Heart right ventricle (tissue), 16 donors: ENCODE results near the gene LYPD6B. TPM values are rescaled to one million over a fixed set of nuclear protein-coding genes. Genes with fewer than 3 reads are reported as not detected.

Experiments used
- ATAC-seq, 8 donors: fragments of 200-7000 bp; cut with Tn5 transposase; one replicate each; pipeline ENCODE4 v1.9.1; 2020; ENCODE audit warnings: mild to moderate bottlenecking in 8 of 8, moderate library complexity in 8 of 8, moderate number of reproducible peaks in 1 of 8
- DNase-seq, 2 donors: peaks; one replicate each; pipeline ENCODE4 v3.0.0-alpha.2; 2020
- H3K27ac ChIP-seq, 10 donors: fragments of 200-600 bp; sonication (generic) in 2 of 10; one replicate each; pipeline versions ENCODE4 v1.5.0 to v1.8.0; 2020 to 2022; ENCODE audit warnings: mild to moderate bottlenecking in 3 of 10
- H3K27me3 ChIP-seq, 7 donors: fragments of 200-600 bp; one replicate each; pipeline ENCODE4 v1.8.0; 2021 to 2022; ENCODE audit warnings: mild to moderate bottlenecking in 2 of 7
- H3K36me3 ChIP-seq, 9 donors: fragments of 200-600 bp; sonication (generic) in 1 of 9; one replicate each; pipeline versions ENCODE4 v1.5.0 to v1.8.0; 2020 to 2022; ENCODE audit warnings: mild to moderate bottlenecking in 2 of 9
- H3K4me1 ChIP-seq, 9 donors: fragments of 200-600 bp; sonication (generic) in 1 of 9; one replicate each; pipeline versions ENCODE4 v1.5.0 to v1.8.0; 2020 to 2022; ENCODE audit warnings: mild to moderate bottlenecking in 4 of 9
- H3K4me3 ChIP-seq, 10 donors: fragments of 200-600 bp; sonication (generic) in 2 of 10; one replicate each; pipeline versions ENCODE4 v1.5.0 to v1.8.0; 2020 to 2022; ENCODE audit warnings: mild to moderate bottlenecking in 7 of 10, moderate library complexity in 2 of 10
- H3K9me3 ChIP-seq, 11 donors: fragments of 200-600 bp in 10 of 11; sonication (generic) in 2 of 11; one replicate each; pipeline versions ENCODE4 v1.5.0 to v1.8.0; 2013 to 2022; ENCODE audit warnings: mild to moderate bottlenecking in 2 of 11, control low read depth in 1 of 11, moderate library complexity in 1 of 11
- WGBS, 2 donors: extraction: QIAGEN DNeasy Blood & Tissue Kit; methylation state at CpG; one replicate each; pipeline ENCODE4 v1.1.7; 2013; ENCODE audit warnings: inconsistent platforms in 1 of 2; 5-methylcytosine and 5-hydroxymethylcytosine counted together
- intact Hi-C, 10 donors: fragments of 100-400 bp; cut with DNase I; formaldehyde crosslinking; loops; one replicate each; pipeline versions ENCODE4 v1.11.1 to v1.14.2; 2022
- polyA plus RNA-seq, 2 donors: library from polyadenylated mRNA; stranded (reverse); fragments of 200-250 nt; gene quantifications; one replicate each; pipeline ENCODE4 v1.2.3, GENCODE V29; 2013
- total RNA-seq, 10 donors: library from RNA; stranded (reverse); fragmentation: NEBNext Ultra II Directional in 3 of 10; extraction: Animal tissue kit (Norgen Biotek cat#: 25700) in 3 of 10; gene quantifications; one replicate each; pipeline versions ENCODE4 v1.2.1 to v1.2.4, GENCODE V29; 2021 to 2023
- TF ChIP-seq, protein P1 (sequence below), 9 donors: fragments of 200-600 bp; sonication (generic) in 2 of 9; IDR thresholded peaks; one replicate each; pipeline versions ENCODE4 v1.5.0 to v1.8.0; 2021 to 2022; ENCODE audit warnings: antibody characterized with exemption in 9 of 9, mild to moderate bottlenecking in 5 of 9, moderate library complexity in 1 of 9
- donor health status: Arrhythmogenic right ventricular cardiomyopathy.
- donor health status: ischemic (EF 13 %, LVEDD 7.1; RV severe dilation, severe dysfunction).
- donor health status: healthy with polysubstance abuse.
- donor health status: DM: no; HTN: yes; CAD: no.
- donor health status: DM: no; HTN: no; CAD: no.
- donor health status: ischemic (EF 25% LVEDD 6.9; RV normal size, moderate dysfunction).
- donor health status: ischemic (EF 25% LVEDD 5.7; RV mildly dilated, moderate dysfunction).
- donor health status: healthy.
- donor health status: DM: yes; HTN: yes; CAD: no.
- donor health status: Ischemic cardiomyopathy.
- donor health status: ischemic (EF 35%, LVEDD 5.7; RV mildly dilated, moderate dysfunction).
- donor health status: nonischemic (EF 11% LVEDD 7.7; RV severe dilation, severe dysfunction).
- donor health status: DM: yes; HTN: yes; CAD: no.
- donor health status: PGD.
- donor health status: ischemic (EF 29% LVEDD 5.4; RV normal size, mild dysfunction).
- donor health status: nonischemic (EF 23%, LVEDD 6.1; RV moderate dilation, normal function).

The LYPD6B gene
- total and polyA plus RNA-seq, 12 donors: 0.21 TPM; not detected in 11

DNA sequence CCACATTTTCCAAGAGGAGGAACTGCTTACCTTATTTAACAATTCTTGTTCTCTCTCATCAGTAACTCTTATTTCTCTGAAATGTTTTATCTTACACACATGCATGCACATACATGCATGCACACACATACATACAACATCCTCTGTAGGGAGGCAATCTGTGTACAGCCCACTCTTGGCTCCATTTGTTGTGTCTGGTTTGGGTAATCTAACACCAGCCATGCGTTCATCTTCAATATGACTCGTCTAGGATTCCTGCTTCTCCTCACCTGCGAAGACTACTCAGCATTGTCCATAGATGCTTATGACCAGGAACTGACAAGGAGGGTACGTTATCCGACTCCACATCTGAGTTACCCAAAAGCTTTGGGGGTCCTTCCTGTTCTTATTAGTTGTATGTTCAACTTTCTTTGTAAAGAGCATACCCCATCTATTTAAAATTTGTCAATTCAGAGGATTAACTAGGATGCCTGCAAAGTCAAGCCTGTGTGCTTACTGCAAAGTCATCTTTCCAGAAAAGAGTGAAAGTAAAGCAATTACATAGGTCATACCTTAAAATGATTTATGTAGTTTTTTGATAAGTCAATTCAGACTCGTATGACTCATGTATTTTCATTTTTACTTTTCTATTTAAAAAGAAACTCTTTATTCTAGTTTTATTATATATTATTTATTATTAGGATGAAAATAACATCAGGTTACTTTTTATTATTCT, 18.2 kb downstream of the LYPD6B start:
- ATAC-seq (no peak), DNase-seq (no peak)
- WGBS, 2 donors: 86 to 92% methylated on average over 6 of the region's 6 CpGs
- Histone ChIP-seq H3K27me3 (peaks cover 0 to 10% (median 3%) of the 10 kb centered on the region in 7 donors), H3K4me3 (no peak overlapping the region), H3K9me3 (no peaks in the 10 kb centered on the region), H3K27ac (no peak overlapping the region), H3K4me1 (no peaks in the 10 kb centered on the region), H3K36me3 (no peaks in the 10 kb centered on the region)
- intact Hi-C loops: no loop called here
- TF ChIP-seq, protein P1, sequence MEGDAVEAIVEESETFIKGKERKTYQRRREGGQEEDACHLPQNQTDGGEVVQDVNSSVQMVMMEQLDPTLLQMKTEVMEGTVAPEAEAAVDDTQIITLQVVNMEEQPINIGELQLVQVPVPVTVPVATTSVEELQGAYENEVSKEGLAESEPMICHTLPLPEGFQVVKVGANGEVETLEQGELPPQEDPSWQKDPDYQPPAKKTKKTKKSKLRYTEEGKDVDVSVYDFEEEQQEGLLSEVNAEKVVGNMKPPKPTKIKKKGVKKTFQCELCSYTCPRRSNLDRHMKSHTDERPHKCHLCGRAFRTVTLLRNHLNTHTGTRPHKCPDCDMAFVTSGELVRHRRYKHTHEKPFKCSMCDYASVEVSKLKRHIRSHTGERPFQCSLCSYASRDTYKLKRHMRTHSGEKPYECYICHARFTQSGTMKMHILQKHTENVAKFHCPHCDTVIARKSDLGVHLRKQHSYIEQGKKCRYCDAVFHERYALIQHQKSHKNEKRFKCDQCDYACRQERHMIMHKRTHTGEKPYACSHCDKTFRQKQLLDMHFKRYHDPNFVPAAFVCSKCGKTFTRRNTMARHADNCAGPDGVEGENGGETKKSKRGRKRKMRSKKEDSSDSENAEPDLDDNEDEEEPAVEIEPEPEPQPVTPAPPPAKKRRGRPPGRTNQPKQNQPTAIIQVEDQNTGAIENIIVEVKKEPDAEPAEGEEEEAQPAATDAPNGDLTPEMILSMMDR (IDR thresholded peaks at IDR 0.05): no peak

DNA sequence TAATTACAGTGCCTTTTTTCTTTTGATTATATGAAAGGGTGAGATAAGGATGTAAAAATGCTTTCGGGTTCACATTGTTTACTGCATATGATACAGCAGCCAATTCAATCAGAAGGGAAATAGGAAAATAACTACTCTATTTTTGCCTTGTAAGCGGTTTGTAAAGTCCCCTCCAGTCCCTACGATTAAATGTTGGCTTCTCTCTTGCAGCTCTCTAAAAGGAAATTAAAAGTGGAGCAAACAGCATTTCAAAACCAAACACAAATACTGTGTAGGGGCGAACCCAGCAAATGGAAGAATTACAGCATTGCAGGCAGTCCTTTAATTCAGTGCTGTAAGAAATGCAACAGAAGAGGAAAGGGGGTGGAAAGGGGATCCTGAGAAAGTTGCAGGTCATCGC, 18.9 kb downstream of the LYPD6B start:
- Histone ChIP-seq H3K9me3 (no peaks in the 10 kb centered on the region), H3K4me3 (no peak overlapping the region), H3K36me3 (no peaks in the 10 kb centered on the region), H3K27ac (no peak overlapping the region), H3K27me3 (peaks cover 0 to 7% (median 3%) of the 10 kb centered on the region in 7 donors), H3K4me1 (no peaks in the 10 kb centered on the region)
- ATAC-seq (no peak), DNase-seq (no peak)
- intact Hi-C loops: no loop called here
- TF ChIP-seq, protein P1 (IDR thresholded peaks at IDR 0.05): no peak
- 51 to 69% methylated on average over 5 of the region's 5 CpGs for WGBS, 2 donors

DNA sequence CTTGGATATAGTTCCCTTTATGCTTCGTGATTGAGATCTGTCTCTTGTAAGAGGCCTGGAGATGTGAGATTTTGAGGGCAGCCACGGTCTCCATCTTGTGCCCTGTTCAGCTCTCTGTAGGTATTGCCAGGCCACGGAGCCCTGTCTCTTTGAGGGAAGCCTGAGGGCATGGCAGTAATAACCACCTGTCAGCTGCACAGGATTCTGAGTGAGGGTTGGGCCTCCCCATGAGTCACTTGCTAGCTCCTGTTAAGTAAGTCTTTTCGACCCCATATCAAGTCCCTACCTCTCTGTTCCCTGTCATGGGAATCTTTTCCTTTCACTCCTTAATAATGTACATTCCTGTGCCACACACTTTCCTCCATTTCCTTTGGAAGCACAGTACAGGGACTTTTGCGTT, 20.4 kb downstream of the LYPD6B start:
- TF ChIP-seq, protein P1 (IDR thresholded peaks at IDR 0.05): no peak
- Histone ChIP-seq H3K36me3 (no peaks in the 10 kb centered on the region), H3K4me3 (no peak overlapping the region), H3K27ac (no peak overlapping the region), H3K4me1 (no peaks in the 10 kb centered on the region), H3K27me3 (peaks cover 0 to 6% (median 3%) of the 10 kb centered on the region in 7 donors), H3K9me3 (no peaks in the 10 kb centered on the region)
- ATAC-seq (no peak), DNase-seq (no peak)
- intact Hi-C loops: no loop called here
- 81 to 86% methylated on average over 5 of the region's 5 CpGs for whole genome bisulfite sequencing, 2 donors

- TF ChIP-seq, protein P1 (IDR thresholded peaks at IDR 0.05): no peak
- ATAC-seq (no peak), DNase-seq (no peak)
- intact Hi-C loops: no loop called here
- Histone ChIP-seq H3K4me1 (peaks cover 0 to 3% (median 0%) of the 10 kb centered on the region in 9 donors), H3K27me3 (peaks cover 0 to 6% (median 3%) of the 10 kb centered on the region in 7 donors), H3K4me3 (no peak overlapping the region), H3K36me3 (no peaks in the 10 kb centered on the region), H3K27ac (no peak overlapping the region), H3K9me3 (no peaks in the 10 kb centered on the region)
- WGBS, 2 donors: 79% methylated on average over 1 of the region's 1 CpG
Observed at GRCh38 chr2:149059822-149060221, 21.3 kb downstream of the LYPD6B start.
